Skin of body (tissue), 2 donors: Measurements from ENCODE around the gene AHRR. TPM values are rescaled to one million over a fixed set of nuclear protein-coding genes. Genes with fewer than 3 reads are reported as not detected.
"Not testable (repeated sequence)": the region's sequence is repeated elsewhere in the genome, so short reads cannot be mapped to it uniquely, and the experiment has no call there.

Experiments used
- DNase-seq: peaks from one replicate; lab custom pipeline; 2025; lab: John Stamatoyannopoulos, UW
- total RNA-seq: library from RNA; depleted of rRNA; stranded (reverse); fragments of >200 nt; gene quantifications from one replicate; pipeline ENCODE4 v1.2.3, GENCODE V29; 2014

AHRR gene
- total RNA-seq, 1 donor from 2014 or later, result 11.9 TPM

GRCh38 chr5:376799-377325, 55.3 kb downstream of the AHRR start:
- DNase-seq, result no peak

GRCh38 chr5:377326-377981, 55.9 kb downstream of the AHRR start:
- no peak for DNase-seq

- no peak for DNase-seq
Observed at GRCh38 chr5:378301-378891, 56.9 kb downstream of the AHRR start.

- no peak for DNase-seq
Observed at GRCh38 chr5:378976-379742, 57.6 kb downstream of the AHRR start.

- no peak for DNase-seq
Observed at GRCh38 chr5:380701-381309, 59.3 kb downstream of the AHRR start.

GRCh38 chr5:383066-383465, 61.6 kb downstream of the AHRR start:
- DNase-seq, result no peak

GRCh38 chr5:383621-384020, 62.1 kb downstream of the AHRR start:
- no peak for DNase-seq

GRCh38 chr5:384576-384975, 63.1 kb downstream of the AHRR start:
- not testable (repeated sequence) for DNase-seq

- no peak for DNase-seq
Observed at GRCh38 chr5:385321-385720, 63.8 kb downstream of the AHRR start.

- no peak for DNase-seq
Observed at GRCh38 chr5:386432-387341, 65.2 kb downstream of the AHRR start.

- DNase-seq, result no peak
Observed at GRCh38 chr5:387491-388265, 66.2 kb downstream of the AHRR start.

GRCh38 chr5:388266-389196, 67.0 kb downstream of the AHRR start:
- no peak for DNase-seq

GRCh38 chr5:389197-389821, 67.8 kb downstream of the AHRR start:
- no peak for DNase-seq

- no peak for DNase-seq
Observed at GRCh38 chr5:389891-390622, 68.5 kb downstream of the AHRR start.

- no peak for DNase-seq
Observed at GRCh38 chr5:390623-391491, 69.3 kb downstream of the AHRR start.

- no peak for DNase-seq
Observed at GRCh38 chr5:392431-392988, 71.0 kb downstream of the AHRR start.
